HG03442 (cell line): Measurements from ENCODE around the gene DENND1A.
"Not testable (repeated sequence)": the region's sequence is repeated elsewhere in the genome, so short reads cannot be mapped to it uniquely, and the experiment has no call there.

Experiments
- ATAC-seq: cut with Tn5 transposase; IDR thresholded peaks from one replicate; pipeline ENCODE4 v1.9.1; 2021; ENCODE audit warnings: mild to moderate bottlenecking, moderate library complexity; ENCODE audit not compliant: unreplicated experiment

The DENND1A gene

GRCh38 chr9:123637945-123638634 is 291.8 kb downstream of the DENND1A start:
- ATAC-seq = peak; percentile 50

- no peak for ATAC-seq
Measured at GRCh38 chr9:123637606-123637944, 292.4 kb downstream of the DENND1A start.

GRCh38 chr9:123636805-123637204 is 293.1 kb downstream of the DENND1A start:
- not testable (repeated sequence) for ATAC-seq

DNA sequence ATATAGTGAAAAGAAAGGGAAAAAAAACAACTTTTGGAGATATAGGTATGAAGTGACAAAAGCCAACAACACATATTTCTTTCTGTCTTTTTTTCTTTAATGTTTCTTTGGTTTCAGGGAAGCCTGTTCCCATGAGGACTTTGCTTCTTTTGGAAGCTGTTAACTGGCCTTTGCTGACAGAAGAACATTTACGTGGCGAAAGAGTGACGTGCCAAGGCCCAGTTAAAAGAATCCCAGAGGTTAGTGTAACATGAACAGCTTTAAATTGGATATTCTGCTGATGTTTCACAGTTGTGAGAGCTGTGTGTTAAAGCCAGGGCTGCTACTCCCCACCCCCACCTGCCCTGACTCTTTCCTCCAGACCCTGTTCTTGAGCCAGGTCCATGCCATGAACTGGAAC is 298.1 kb downstream of the DENND1A start:
- ATAC-seq = no peak

DNA sequence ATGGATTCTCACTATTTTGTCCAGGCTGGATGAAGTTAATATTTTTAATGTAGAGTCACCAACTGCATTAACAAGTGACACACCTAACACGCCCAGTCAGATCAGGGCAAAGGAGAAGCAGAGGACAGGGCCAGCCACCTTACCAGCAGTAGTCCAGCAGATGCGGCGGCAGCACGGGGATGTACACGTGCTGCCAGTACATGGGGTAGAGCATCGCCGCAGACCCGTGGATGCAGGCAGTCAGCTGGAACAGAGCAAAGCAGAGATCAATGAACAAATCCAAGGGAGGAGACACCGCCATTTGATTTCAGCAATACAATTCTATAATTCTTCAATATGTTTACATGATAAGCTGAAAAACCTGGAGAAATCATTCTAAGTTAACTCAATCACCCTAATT is 299.7 kb downstream of the DENND1A start:
- no peak for ATAC-seq

- ATAC-seq = no peak
Measured at GRCh38 chr9:123629531-123629930, 300.4 kb downstream of the DENND1A start.

DNA sequence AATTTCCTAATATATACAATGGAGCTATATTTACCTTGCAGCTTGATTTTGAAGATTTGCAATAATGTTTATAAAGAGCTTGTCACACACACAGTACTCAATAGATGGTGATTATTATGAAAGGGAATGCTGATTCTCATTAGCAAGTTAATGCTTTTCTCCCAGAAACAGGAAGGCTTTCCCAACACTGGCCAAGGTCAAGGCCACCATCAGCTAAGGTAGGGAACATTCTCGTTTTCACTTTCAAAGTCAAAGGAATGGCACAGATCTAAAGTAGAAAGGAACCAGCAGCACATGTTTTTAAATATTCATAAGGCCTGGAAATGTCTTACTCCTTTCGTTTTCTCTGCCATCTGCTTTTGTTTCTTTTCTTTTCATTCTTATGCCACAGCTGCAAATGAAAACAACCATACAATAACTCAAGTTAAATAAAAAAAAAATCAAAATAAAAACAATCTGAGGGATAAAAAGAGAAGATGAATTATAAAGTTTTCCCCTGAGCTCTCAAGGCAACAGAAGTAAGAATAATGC is 307.1 kb downstream of the DENND1A start:
- no peak for ATAC-seq

- no peak for ATAC-seq
Measured at GRCh38 chr9:123620239-123620638, 309.7 kb downstream of the DENND1A start.

- ATAC-seq = no peak
Measured at GRCh38 chr9:123617952-123618678, 311.8 kb downstream of the DENND1A start.

GRCh38 chr9:123617286-123617685 is 312.6 kb downstream of the DENND1A start:
- no peak for ATAC-seq

- no peak for ATAC-seq
Measured at GRCh38 chr9:123616707-123617106, 313.2 kb downstream of the DENND1A start.

DNA sequence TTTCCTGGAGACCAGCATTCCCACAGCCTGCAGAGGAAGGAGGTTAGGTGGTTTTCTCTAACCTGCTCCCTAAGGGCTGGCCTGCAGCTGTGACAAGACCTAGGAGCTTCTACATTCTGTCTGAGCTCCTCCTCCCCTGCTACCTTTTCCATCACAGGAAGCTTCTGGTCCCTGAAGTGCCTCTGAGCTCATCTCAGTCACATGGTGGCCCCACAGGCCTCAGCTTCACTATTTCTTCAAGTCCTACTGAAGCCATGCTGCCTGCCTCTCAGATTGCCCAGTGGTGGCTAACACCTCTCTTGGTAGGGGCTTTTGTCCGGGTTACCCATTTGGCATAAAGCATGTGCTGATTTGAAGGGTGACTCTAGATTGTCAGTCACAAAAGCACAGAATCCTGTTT is 314.5 kb downstream of the DENND1A start:
- no peak for ATAC-seq

GRCh38 chr9:123614306-123615263 is 315.3 kb downstream of the DENND1A start:
- ATAC-seq = no peak

GRCh38 chr9:123611226-123611625 is 318.7 kb downstream of the DENND1A start:
- no peak for ATAC-seq

GRCh38 chr9:123609844-123610243 is 320.1 kb downstream of the DENND1A start:
- no peak for ATAC-seq

DNA sequence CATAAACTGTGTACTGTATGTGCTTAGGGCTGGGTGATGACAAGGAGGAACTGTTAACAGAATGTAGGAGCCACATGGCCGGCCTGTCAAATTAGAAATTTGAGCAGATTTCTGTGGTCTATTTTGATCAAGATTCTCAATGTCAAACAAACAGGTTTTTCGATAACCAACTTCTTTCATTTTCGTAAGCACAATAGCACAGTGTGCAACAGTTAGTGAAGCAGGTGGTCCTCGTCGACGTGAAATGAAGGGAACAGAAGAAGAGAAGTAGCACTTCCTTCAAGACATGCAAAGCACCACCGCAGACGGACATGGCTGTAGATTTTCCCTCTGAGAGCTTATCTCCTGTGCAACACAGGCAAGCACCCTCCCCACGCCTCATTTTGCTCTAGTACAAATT is 321.8 kb downstream of the DENND1A start:
- peak; percentile 88 for ATAC-seq

DNA sequence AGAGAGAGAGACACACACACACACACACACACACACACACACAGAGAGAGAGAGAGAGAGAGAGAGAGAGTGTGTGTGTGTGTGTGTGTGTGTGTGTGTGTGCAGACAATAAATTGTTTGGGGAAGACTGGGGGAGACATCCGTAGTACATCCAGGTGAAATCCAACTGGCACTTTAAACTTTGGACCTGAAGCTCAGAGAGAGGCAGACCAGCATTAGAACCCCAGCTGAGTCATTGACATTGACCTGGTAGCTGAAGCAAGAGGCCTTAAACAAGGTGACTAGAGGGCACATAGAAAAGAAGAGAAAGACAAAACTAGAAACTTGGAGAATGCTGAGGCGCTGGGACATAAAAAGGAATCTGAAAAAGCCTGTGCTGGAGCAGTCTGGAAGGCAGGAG is 322.4 kb downstream of the DENND1A start:
- ATAC-seq = no peak

DNA sequence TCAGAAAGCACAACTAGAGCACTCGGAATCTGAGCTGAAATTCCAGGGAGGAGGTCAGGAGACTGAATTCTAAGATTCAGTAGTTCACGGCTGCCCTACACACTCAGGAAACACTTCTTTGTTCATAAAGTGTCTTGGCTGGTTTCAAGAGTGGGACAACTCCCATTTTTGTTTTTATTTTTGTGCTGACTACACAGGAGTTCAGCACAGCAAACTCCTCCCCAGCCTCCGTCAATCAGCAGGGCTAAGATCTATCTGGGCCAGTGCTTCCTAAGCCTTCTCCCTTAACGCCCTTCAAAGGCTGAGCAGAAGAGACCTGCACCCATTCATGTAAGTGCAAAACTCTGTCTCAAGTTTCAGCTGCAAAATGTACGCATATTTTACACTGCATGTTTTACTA is 323.8 kb downstream of the DENND1A start:
- no peak for ATAC-seq

GRCh38 chr9:123605286-123605685 is 324.6 kb downstream of the DENND1A start:
- no peak for ATAC-seq

DNA sequence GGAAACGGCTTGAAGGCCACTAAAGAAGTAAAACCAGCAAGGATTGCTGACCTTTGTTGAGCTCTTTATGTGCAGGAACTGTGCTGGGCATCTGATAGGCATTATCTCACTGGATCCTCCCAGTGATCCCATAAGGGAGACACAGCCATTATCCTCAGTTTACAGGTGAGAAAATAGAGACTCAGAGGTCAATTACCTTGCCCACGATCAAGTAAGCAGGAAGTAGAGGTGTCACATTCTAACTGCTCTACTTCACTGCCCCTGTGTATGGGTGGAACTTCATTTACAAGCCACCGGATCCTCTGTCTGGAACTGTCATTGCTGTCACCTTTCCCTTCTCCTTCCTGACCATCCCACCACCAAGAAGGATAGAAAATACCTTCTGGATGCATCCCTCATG is 325.1 kb downstream of the DENND1A start:
- ATAC-seq = no peak

- no peak for ATAC-seq
Measured at GRCh38 chr9:123601828-123602227, 328.1 kb downstream of the DENND1A start.
